Progenitor cell of endocrine pancreas (in vitro differentiated cells): ENCODE data around the gene DRAP1. TPM values are rescaled to one million over a fixed set of nuclear protein-coding genes. Genes with fewer than 3 reads are reported as not detected.

Experiments used
- DNase-seq: peaks from one replicate; pipeline ENCODE4 v3.0.0; 2021; ENCODE audit warnings: low spot score; ENCODE audit not compliant: unreplicated experiment
- H3K27ac Mint-ChIP-seq: 2 replicates; pipeline ENCODE4 v1.8.0; 2021; ENCODE audit warnings: mild to moderate bottlenecking, moderate library complexity, mixed read lengths
- H3K27me3 Mint-ChIP-seq: 2 replicates; pipeline ENCODE4 v1.8.0; 2021; ENCODE audit warnings: mixed read lengths
- H3K36me3 Mint-ChIP-seq: 2 replicates; pipeline ENCODE4 v1.8.0; 2022; ENCODE audit warnings: mixed read lengths; ENCODE audit not compliant: insufficient read depth
- H3K4me1 Mint-ChIP-seq: 2 replicates; pipeline ENCODE4 v1.8.0; 2021; ENCODE audit warnings: low read depth, mixed read lengths
- H3K4me3 Mint-ChIP-seq: 2 replicates; pipeline ENCODE4 v1.8.0; 2021; ENCODE audit warnings: low read depth, mild to moderate bottlenecking, moderate library complexity, mixed read lengths
- H3K9me3 Mint-ChIP-seq: 2 replicates; pipeline ENCODE4 v1.8.0; 2021; ENCODE audit warnings: low read depth, mixed read lengths
- CTCF ChIP-seq: fragments of 200-600 bp; sonication (generic); IDR thresholded peaks from one replicate; pipeline ENCODE4 v1.5.0; 2021; ENCODE audit warnings: antibody characterized with exemption, mild to moderate bottlenecking; ENCODE audit not compliant: unreplicated experiment
- total RNA-seq: library from RNA; stranded (reverse); gene quantifications from 2 replicates; pipeline ENCODE4 v1.2.1, GENCODE V29; 2021

DRAP1 gene
- total RNA-seq, 1 donor from 2014 or later, result 65.8 TPM

- Mint-ChIP-seq H3K27ac (no peak overlapping the region), H3K27me3 (no peaks in the 10 kb centered on the region), H3K4me3 (no peak overlapping the region), H3K36me3 (peaks cover 14% of the 10 kb centered on the region), H3K9me3 (no peaks in the 10 kb centered on the region), H3K4me1 (peaks cover 15% of the 10 kb centered on the region)
- no peak for TF ChIP-seq CTCF
- no peak for DNase-seq
Observed at GRCh38 chr11:65964906-65965305, 45.7 kb downstream of the DRAP1 start.

- no peak overlapping the region for H3K4me3 Mint-ChIP-seq
- no peaks in the 10 kb centered on the region for H3K9me3 Mint-ChIP-seq
- no peak overlapping the region for H3K27ac Mint-ChIP-seq
- H3K4me1 Mint-ChIP-seq, result peaks cover 13% of the 10 kb centered on the region
- no peak for DNase-seq
- no peak for TF ChIP-seq CTCF
- no peaks in the 10 kb centered on the region for H3K27me3 Mint-ChIP-seq
- H3K36me3 Mint-ChIP-seq, result peaks cover 17% of the 10 kb centered on the region
Observed at GRCh38 chr11:65965986-65966762, 46.9 kb downstream of the DRAP1 start.

GRCh38 chr11:65967329-65967934 is 48.2 kb downstream of the DRAP1 start:
- Mint-ChIP-seq H3K9me3 (no peaks in the 10 kb centered on the region), H3K4me1 (peaks cover 8% of the 10 kb centered on the region), H3K27ac (no peak overlapping the region), H3K36me3 (peaks cover 22% of the 10 kb centered on the region), H3K4me3 (no peak overlapping the region), H3K27me3 (no peaks in the 10 kb centered on the region)
- no peak for TF ChIP-seq CTCF
- DNase-seq, result no peak

GRCh38 chr11:65968600-65969482 is 49.6 kb downstream of the DRAP1 start:
- no peak for TF ChIP-seq CTCF
- H3K9me3 Mint-ChIP-seq, result no peaks in the 10 kb centered on the region
- no peak overlapping the region for H3K4me3 Mint-ChIP-seq
- DNase-seq, result no peak
- H3K27ac Mint-ChIP-seq, result peak overlapping the region; percentile 50
- no peaks in the 10 kb centered on the region for H3K27me3 Mint-ChIP-seq
- no peaks in the 10 kb centered on the region for H3K4me1 Mint-ChIP-seq
- peaks cover 23% of the 10 kb centered on the region for H3K36me3 Mint-ChIP-seq

Other genes starting within 250 kb of the DRAP1 start
- 65.8 and 73.1 TPM in 2 replicates for gene KAT5, start 207.2 kb upstream of the DRAP1 start, total RNA-seq
- 38.5 and 44.0 TPM in 2 replicates for gene RNASEH2C, start 198.6 kb upstream of the DRAP1 start, total RNA-seq
- 18.4 and 19.3 TPM in 2 replicates for gene AP5B1, start 138.4 kb upstream of the DRAP1 start, total RNA-seq
- 12.4 and 12.7 TPM in 2 replicates for gene OVOL1, start 132.4 kb upstream of the DRAP1 start, total RNA-seq
- gene SNX32, start 85.5 kb upstream of the DRAP1 start, total RNA-seq, result 3.6 and 4.6 TPM in 2 replicates
- gene CFL1, start 61.2 kb upstream of the DRAP1 start, total RNA-seq, result 864 and 890 TPM in 2 replicates
- 55.5 and 60.5 TPM in 2 replicates for gene MUS81, start 59.0 kb upstream of the DRAP1 start, total RNA-seq
- 84.9 and 90.5 TPM in 2 replicates for gene EFEMP2, start 46.6 kb upstream of the DRAP1 start, total RNA-seq
- gene CTSW, start 39.6 kb upstream of the DRAP1 start, total RNA-seq, result not detected in 2 replicates
- 67.7 and 77.8 TPM in 2 replicates for gene FIBP, start 31.0 kb upstream of the DRAP1 start, total RNA-seq
- gene CCDC85B, start 28.8 kb upstream of the DRAP1 start, total RNA-seq, result 7.4 and 7.9 TPM in 2 replicates
- gene FOSL1, start 19.0 kb upstream of the DRAP1 start, total RNA-seq, result 1.7 and 2.6 TPM in 2 replicates
- gene C11orf68, start 364 bp upstream of the DRAP1 start, total RNA-seq, result 23.9 and 28.6 TPM in 2 replicates
- gene TSGA10IP, start 26.1 kb downstream of the DRAP1 start, total RNA-seq, result not detected in 2 replicates
- gene SART1, start 42.3 kb downstream of the DRAP1 start, total RNA-seq, result 51.2 and 53.1 TPM in 2 replicates
- gene EIF1AD, start 82.7 kb downstream of the DRAP1 start, total RNA-seq, result 40.1 and 42.6 TPM in 2 replicates
- gene BANF1, start 83.1 kb downstream of the DRAP1 start, total RNA-seq, result 200 and 222 TPM in 2 replicates
- gene CST6, start 92.6 kb downstream of the DRAP1 start, total RNA-seq, result not detected in 2 replicates
- gene CATSPER1, start 107.1 kb downstream of the DRAP1 start, total RNA-seq, result not detected in 2 replicates
- 3.9 and 4.8 TPM in 2 replicates for gene GAL3ST3, start 129.7 kb downstream of the DRAP1 start, total RNA-seq
- 211 and 216 TPM in 2 replicates for gene SF3B2, start 132.9 kb downstream of the DRAP1 start, total RNA-seq
- gene PACS1, start 150.8 kb downstream of the DRAP1 start, total RNA-seq, result 68.3 and 72.3 TPM in 2 replicates